Femur (tissue), 1 donor: ENCODE measurements around the gene RASL11B.
"Not testable (repeated sequence)": the region's sequence is repeated elsewhere in the genome, so short reads cannot be mapped to it uniquely, and the experiment has no call there.

ENCODE experiments used
- DNase-seq: peaks from one replicate; pipeline ENCODE4 v3.0.0-alpha.2; 2017

RASL11B gene, protein sequence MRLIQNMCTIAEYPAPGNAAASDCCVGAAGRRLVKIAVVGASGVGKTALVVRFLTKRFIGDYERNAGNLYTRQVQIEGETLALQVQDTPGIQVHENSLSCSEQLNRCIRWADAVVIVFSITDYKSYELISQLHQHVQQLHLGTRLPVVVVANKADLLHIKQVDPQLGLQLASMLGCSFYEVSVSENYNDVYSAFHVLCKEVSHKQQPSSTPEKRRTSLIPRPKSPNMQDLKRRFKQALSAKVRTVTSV

DNA sequence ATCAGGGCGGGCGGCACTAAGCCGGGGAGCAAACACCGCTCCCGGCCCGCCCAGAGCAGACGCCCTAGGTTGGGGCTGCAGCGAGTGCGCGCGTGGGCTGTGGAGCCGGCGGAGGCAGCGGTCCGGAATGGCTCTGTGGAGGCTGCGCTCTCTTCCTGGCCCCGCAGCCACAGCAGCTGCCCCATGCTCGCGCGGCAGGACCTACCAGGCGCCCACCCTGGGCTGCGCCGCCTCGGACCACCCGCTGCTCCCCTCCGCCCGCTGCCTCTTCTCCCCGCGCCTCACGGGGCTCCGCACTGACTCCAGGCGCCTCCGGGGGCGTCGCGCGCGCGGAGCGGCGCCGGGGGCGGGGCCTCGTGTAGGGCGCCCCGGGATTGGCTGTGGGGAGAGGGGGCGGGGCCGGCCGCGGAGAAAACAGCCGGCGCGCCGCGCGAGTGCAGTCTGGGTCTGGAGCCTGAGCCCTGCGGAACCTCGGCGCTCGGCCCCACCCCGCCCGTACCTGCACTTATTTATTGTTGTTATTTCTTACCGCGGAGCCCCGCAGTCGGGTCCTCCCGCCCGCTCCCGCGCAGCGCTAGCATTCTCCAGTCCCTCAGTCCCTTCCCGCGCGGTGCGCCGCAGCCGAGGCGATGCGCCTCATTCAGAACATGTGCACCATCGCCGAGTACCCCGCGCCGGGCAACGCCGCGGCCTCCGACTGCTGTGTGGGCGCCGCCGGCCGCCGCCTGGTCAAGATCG lies at the start of gene RASL11B:
TSS of gene RASL11B (plus strand) at position 439 of the 738 bp plus-strand sequence. CDS start at position 630, 191 bp downstream.
- DNase-seq = peak; percentile 91

DNA sequence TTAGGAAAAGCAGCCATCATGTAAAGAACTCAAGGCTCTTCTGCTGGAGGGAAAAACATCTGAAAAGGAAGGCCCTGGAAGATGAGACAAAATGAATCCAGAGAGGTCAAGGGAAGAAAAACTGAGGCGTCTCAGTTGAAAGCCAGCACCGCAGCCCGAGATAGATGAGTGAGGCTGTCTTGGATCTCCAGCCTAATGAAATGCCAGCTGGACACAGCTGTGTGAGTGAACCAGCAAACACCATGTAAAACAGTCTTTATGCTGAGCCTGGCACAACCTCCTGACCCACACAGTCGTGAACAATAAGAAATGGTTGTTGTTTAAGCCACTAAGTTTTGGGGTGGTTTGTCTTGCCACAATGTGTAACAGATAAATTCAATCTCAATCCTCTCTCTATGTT lies 48.6 kb upstream of the RASL11B start:
- DNase-seq = no peak

DNA sequence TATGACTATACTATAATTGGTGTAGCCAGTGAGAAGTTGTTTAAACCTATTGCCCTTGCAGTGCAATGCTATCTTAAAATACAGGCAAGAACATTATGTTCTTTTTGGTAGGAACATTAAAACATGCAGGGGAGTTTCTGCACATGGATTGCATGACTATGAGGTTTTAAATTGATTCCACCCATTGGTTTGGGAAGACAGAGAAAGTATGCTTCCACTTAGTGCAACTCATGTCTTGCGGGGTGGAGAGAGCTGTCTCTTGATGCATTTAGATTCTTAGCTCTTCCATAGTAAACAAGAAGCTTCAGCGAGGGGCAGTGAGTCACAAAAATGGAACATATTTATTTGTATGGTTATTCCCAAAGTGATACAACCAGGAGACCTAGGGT lies 39.5 kb upstream of the RASL11B start:
- no peak for DNase-seq

DNA sequence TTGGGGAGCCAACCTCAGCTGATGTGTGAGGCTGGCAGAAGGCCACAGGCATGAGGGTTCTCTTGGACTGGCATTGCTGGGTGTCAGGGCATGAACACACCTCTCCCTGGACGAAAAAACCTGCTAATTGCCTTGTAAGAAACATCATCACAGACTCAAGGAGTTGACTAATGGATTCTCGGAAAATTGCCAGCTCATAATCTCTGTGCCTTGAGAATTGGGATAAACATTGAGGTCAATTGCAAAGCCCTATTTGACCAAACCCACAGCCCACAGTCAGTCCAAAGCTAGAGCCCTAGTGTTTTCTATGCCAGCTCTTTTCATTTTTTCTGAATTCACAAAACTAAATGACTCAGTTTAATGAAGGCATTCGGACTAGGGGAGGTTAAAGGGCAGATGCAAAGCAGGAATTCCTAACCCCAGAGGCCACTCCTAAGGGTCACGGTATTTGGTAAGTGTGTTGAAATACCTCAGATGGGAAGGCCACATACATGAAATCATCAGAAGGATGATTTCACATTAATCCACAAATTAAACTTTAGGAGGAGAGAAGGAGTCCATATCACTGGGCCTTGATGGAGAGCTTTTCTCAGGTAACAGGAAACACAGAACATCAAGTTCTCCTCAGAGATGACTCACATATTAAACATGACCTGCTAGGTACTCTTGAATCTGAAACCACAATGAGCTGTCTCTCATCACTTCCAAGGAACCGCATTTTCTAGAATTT lies 39.0 kb upstream of the RASL11B start:
- DNase-seq = no peak

DNA sequence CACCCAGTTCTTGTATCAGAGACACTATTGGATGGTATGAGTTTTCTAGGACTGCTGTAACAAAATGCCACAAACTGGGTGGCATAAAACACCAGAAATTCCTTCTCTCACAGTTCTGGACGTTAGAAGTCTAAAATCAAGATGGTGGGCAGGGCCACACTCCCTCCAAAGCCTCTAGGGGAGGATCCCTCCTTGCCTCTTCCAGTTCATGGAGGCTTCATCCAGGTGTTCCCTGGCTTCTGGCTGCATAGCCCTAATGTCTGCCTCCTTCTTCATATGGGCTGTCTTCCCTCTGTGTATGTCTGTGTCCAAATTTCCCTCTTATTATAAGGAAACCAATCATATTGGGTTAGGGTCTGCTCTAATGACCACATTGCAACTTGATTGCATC lies 38.4 kb upstream of the RASL11B start:
- no peak for DNase-seq

DNA sequence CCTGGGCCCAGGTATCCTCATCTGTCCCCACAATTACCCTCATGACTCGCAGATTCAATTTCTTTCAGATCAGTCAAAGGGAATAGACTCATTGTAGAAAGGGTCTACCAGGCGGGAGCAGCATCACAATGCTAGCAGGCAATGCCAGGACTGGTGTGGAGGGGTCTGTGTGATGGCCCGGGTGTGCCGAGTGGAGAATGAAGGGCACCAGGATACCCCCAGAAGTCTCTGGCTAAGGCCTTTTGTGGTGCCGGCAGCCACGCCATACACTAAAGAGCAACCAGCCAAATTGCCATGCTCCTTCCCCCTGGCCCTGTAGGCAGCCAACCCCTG lies 37.9 kb upstream of the RASL11B start:
- DNase-seq = no peak

DNA sequence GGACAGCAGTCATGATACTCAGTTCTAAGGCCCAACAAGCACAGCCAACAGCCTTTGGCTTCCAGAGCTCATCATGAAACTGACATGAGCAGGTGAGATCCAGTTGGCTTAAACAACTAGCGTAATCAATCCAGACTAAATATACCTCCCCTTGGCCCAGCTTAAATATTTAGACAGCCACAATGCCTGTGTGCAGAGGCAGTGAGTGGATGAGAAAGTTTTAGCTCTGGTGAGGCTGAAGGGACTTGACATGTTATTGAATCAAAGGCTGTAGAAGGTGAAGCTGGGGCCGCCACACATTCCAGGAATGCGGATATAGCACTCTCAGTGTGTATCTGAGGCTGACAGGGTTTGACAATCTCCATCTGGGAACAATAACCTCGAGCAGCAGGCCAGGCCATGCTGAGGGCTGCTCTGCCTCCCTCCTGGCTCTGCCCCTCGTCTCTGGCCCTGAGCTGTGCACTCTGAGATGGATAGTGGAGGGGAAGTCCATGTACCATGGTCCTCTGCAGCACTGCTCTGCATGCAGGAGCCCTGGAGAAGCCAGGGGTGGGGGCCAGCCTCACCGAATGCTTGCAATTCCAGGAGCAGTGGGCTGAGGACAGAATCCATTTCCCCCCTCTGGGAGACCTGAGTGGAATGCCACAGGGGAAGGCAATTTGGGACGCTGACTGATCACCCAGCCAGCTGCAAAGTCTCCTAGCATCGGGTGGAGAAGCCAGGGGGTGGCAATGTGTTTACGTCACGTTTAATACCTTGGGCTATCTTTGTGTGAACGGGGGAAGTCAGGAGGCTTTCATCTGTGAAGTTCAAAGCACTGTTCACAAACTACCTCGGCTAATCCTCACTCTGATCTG lies 37.3 kb upstream of the RASL11B start:
- peak; percentile 44 for DNase-seq

DNA sequence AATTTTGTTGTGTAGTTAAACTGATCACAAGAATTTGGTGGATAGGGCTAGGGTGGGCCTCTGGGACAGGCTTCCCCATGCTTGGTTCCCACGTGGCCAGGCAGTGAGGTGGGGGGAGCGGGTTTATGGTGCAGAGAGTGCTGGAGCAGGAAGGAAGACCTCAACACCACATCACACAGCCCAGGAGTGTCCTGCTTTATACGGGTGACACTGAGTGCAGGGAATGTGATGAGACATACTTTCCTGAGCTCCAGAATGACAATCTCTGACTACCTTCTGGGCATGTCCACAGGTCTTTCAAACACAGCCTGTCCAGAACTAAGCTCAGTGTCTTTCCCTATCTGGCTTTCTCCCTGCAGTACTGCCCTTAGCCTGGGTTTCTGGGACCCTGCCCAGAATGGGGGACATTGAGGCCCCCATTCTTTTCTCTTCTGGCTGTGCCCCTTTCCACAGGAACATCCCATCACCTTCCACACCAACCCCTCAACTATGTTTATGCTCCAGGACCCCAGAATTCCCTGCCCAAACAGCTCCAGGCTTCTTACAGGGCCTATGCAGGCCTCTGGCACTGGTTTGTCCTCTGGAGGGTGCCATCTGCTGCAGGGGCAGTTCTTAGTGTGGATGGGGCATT lies 36.5 kb upstream of the RASL11B start:
- DNase-seq = no peak

DNA sequence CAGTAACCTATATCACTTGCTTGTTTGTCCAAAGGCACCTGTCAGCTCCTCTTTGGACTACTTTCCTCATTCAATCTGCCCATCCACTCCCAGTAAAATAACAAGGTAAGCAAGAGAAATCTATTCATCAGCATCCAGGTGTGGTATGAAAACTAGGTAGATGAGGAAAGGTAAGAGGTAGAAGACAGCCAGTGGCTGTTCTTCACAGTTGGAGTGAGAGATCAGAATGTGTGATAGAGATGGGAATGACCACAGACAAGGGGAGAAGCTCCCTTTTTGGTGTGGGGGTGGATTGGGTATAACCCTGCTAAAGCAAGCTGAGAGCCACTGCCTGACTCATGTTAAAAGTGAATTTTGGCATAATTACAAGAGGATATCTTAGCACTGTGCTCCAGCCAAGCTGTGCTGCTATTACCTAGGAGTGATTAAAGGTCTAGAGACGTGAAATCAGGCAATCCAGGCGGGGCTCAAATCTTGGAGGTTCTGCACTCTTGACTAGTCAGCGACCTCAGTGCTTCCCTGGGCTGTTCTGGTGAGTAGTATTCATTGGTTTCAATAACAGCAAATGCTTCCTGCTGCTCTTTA lies 28.1 kb upstream of the RASL11B start:
- DNase-seq = no peak

DNA sequence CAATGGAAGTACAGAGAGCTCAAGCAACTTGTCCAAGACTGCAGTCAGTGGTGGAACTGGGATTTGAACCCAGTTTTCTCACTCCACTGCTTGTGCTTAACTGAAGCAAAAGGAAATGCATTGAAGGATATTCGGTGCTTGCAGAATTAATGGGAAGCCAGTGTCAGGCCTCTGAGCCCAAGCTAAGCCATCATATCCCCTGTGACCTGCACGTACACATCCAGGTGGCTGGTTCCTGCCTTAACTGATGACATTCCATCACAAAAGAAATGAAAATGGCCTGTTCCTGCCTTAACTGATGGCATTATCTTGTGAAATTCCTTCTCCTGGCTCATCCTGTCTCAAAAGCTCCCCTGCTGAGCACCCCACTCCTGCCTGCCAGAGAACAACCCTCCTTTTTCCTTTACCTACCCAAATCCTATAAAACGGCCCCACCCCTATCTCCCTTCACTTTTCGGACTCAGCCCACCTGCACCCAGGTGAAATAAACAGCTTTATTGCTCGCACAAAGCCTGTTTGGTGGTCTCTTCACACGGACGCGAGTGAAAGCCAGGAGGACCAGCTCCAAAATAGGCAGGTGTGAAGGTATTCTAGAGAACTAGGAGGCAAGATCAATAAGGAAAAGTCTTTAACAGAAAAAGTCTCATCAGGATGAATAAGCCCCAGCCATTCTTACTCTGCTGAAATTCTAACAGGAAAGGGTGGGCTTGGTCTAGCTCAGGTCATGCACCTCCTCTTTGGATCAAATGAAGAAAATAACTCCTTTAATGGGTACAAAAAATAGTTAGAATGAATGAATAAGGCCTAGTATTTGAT lies 27.3 kb upstream of the RASL11B start:
- DNase-seq = not testable (repeated sequence)

DNA sequence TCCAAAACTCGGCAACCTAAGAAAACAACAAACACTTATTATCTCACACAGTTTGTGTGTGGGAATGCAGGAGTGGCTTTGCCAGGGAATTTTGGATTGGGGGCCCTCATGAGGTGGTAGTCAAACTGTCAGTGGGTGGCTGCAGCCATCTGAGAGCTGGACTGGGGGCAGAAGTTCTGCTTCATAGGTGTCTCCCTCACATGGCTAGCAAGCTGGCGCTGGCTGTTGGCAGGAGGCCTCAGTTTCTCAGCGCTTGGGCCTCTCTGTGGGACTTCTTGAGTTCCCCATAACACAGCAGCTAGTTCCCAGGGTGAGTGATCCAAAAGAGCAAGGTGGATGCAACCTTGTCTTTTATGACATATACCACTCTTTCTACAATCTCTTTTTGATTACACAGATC lies 26.0 kb upstream of the RASL11B start:
- no peak for DNase-seq

DNA sequence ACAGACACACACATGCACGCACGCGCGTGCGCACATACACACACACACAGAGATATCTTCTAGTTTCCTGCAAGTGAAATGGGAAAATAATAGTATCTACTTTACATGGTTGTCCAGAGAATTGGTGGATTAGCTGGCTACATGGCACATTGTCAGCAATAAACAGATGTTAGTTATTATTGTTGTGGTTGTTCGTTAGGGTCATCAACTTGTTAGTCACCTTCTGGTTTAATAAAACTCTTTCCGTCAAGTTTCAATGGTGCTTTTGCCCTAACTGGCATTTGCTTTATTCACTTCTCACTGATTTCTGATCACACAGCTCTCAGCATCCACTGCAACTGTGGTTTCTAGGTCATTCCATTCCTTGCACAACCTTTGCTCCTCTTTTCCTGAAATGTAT lies 25.4 kb upstream of the RASL11B start:
- DNase-seq = no peak

DNA sequence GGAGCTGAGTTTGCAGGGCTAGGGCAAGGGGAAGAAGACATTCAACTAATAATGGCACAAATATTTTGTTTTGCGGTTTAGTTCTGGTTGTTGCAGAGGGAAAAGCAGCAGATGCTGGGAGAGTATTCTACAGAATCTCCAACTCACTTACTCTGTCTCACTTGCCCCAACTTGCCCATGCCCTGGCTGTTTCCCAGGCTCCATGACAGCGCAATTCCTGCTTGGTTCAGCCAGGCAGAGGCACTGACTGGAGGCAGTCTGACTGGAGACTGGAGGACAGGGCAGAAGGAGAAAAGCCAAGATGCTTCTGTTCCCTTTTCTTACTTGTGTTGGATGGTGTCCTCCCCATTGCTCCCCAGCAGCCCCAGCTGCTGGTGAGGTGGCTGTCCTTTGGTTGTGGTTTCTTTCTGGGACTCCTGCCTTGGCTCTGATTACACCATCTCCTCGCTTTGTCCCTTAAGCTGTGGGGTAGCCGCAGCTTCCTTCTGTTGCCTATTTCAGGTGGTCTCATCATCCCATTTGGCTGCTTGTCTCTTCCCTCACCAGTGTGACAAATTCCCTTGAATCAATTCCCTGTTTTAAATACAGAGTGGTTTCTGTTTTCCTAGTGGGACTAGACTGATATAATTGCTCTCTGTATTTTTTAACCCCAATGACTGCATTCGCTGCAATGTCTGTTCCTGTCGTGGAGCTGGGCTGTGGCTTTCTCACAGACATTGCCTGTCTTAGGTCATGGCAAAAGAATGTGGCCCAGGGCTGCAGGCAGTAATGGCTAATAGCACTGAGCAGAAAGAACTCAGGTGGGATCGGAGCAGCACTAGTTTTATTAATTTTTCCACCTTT lies 24.2 kb upstream of the RASL11B start:
- DNase-seq = no peak

DNA sequence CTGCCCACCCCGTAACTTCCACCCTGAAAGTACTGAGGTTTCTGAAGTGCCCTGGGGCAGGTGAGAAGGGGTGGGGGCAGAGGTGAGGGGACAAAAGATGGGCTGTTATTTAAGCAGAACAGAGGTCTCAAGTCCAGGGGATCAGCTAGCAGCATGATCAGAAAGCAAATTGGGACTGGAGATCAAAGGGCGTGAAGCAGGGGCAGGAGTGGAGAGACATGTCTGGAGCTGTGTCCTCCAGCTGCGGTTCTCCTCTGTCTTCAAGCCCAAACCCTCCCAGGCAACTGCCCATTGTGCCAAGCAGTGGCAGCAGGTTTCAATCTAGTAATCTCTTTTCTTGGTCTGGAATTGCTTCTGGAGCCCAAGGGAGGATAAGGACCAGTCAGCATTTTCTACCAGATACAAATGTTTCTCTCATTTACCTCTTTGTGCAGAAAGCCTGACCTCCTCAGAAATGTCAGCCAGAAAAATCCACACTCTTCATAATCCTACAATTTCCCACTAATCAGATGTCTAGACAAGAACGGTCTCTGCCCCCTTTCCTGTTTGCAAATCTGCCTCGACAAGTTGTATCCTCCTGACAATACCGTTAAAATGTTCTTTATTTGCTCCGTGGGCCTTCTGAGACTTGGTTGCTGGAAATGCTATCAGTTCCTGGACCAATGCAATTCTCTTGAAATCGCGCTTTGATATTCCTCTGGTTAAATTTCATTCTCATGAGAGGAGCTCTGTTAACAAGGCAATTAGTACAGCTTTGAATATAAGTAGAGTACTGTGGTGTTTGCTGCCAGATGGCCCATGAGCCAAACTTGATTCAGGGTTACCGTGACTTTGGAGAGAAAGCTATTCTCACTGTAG lies 23.2 kb upstream of the RASL11B start:
- DNase-seq = peak; percentile 30

DNA sequence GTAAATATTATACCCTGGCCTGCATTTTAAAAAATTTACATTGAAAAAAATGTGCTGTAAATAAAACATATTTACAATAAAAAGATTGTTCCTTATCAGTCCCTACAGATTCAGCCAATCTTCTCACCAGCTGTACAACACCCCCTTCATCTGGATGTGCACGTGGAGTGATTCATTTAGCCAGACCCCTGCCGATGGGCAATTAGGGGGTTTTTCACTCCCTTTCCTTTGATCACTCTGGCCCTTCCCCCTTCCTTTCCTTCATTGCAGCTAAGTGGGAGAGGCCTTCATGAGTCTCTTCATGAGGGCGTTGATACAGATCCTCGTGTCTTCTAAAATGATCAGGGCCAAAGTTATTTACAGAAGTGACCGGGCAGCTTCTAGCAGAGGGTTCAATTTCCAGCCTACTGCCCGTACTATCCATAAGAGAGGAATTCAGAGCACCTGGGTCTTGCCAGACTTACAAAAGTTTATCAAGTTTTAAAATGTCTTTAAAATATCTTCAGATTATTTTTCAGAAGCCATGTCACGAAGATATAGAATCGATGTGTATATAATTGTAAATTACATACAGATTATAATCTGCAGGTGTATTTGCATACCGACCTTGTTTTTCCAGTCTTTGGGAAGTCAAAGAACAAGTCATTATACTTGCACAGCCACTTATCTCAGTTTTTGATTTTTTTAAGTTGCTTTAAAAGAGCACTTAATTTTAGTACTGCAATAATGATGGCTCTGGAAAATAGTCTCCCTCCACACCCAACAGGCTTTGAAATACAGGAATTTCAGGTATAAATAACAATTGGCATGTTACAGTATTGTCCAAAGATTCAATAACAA lies 21.4 kb upstream of the RASL11B start:
- DNase-seq = no peak

DNA sequence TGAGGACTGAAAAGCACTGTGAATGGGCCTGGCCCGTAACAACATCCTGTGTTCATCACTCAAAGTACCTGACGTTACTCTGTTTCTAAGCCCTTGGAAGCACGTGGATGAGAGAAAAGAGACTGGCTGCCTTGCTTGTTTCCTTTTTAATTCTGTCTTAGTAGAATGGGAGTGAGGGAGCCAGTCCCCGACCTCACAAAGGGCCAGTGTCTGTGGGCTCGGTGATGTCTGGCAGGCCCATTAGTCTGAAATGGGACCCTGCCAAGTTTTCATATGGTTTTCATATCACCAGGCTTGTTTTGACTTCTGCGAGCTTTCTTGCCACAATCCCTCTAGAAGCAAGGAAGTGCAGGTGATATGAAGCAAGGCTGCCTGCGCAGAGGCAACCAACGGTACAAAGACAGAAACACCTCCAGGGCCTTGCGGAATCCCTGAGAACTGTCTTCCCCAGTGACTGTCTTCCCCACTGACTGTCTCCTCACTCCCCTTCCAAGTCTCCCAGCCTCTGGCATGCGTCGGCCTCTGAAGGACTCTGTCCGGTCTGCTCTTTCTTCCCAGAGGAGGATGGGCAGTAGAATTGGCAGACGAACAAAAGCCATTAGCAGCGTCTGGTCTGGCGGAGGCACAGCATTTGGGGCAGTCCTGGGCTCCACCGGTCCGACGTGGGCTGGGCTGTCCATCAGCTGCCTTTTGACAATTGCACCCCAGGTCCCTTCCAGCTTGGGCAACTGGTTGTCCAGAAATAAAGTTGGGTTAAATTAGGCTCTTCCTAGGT lies 20.2 kb upstream of the RASL11B start:
- DNase-seq = peak; percentile 66

DNA sequence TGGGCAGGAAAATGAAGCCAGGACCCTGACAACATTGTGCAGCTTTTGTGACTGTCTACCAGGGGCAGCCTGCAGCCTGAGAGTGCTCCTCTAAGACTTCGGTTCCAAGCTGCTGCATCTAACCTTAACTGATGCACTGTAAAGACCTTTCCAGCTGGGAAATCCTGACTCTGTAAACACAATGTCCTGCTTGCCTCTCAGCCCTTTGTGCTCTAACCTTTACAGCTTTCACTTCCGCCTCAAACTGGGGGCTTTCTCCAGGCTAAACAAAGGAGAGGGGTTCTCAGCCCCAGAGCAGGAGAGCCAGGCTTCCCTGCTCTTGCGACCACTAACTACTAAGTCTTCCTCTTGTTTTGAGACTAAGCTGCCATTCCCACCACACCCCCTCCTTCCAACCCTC lies 19.3 kb upstream of the RASL11B start:
- no peak for DNase-seq

DNA sequence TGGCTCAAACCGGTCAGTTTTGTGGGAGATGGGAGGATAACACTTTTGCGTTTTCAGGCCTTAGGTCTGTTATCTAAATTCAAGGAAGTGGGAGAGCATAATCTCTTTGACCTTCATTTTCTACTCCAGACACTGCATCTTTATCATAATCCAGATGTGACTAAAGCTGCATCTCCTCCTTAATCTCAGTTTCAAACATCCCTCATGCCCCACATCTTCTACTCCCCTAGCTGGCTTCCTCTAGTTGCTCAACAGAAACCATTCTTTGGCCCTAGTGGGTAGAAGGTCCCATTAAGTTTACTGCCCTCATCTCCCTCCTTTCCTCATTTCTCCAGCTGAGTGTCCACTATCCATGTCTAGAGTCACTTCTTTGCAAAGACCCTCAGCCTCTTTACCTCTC lies 18.8 kb upstream of the RASL11B start:
- no peak for DNase-seq
